ENCODE results near the gene CAND1.
A peak's percentile ranks its signal among the peaks of the same experiment; 100 is the strongest.

Gene CAND1

DNA sequence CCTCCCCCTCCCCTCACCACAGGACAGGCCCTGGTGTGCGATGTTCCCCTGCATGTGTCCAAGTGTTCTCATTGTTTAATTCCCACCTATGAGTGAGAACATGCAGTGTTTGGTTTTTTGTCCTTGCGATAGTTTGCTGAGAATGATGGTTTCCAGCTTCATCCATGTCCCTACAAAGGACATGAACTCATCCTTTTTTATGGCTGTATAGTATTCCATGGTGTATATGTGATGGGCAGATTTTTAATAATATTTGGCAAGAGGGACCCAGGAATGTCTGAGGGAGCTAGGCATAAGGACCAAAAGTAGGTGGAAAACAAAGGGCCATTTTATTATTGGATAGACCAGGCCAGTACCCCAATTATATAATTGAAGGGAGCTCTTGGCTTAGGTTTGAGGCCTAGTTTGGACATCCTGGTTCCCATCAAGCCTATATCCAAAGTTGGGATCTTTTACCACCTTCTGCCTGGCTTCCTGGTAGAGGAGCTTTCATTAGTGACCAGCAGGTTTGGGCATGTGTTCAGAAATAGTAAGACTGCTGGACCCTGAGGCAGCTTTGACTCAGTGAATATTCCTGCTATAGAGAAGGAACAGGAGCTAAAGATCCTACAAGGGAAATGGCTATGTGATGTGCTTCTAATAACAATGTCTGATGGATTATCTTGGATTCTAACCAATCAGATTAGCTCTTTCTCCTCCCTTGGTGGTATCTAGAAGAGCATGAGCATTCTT lies 76.0 kb downstream of the CAND1 start:
- POLR2A ChIA-PET: interaction anchor here (1.0 kb wide), 1 partner anchor 8 kb away, joined by 3 read pairs; no protein-coding TSS in a partner anchor
- CTCF ChIA-PET: no interaction called here
- no peak for TF ChIP-seq SUZ12 (IDR thresholded peaks at IDR 0.05)
- no peak for TF ChIP-seq HDGF (IDR thresholded peaks at IDR 0.05; ENCODE audit: borderline replicate concordance)
- TF ChIP-seq LEF1 (IDR thresholded peaks at IDR 0.05; ENCODE audit: borderline replicate concordance): no peak
- no peak for TF ChIP-seq ZNF384 (IDR thresholded peaks at IDR 0.05)
- DNase-seq (ENCODE audit: extremely low spot score): no peak

DNA sequence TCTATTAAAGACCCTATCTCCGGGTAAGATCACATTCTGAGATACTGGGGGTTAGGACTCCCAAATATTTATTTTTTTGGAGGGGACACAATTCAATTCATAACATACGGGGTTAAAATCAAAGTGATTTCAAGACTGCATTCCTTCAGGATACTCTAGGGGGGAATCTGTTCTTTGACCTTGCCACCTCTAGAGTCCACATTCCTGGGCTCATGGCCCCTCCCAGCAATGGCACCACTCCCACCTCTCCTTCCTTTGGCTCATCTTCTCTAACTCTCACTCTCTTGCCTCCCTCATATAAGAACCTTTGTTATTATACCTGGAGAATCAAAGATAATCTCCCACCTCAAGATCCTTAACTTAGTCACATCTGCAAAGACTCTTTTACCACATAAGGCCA lies 79.5 kb downstream of the CAND1 start:
- TF ChIP-seq FOXA1 (IDR thresholded peaks at IDR 0.05) (no peak), SUZ12 (IDR thresholded peaks at IDR 0.05) (no peak), ZNF384 (IDR thresholded peaks at IDR 0.05) (no peak), BHLHE40 (IDR thresholded peaks at IDR 0.05; ENCODE audit: borderline replicate concordance) (no peak), ELF4 (IDR thresholded peaks at IDR 0.05) (no peak)
- DNase-seq (ENCODE audit: extremely low spot score): no peak
- POLR2A ChIA-PET: no interaction called here
- CTCF ChIA-PET: no interaction called here

DNA sequence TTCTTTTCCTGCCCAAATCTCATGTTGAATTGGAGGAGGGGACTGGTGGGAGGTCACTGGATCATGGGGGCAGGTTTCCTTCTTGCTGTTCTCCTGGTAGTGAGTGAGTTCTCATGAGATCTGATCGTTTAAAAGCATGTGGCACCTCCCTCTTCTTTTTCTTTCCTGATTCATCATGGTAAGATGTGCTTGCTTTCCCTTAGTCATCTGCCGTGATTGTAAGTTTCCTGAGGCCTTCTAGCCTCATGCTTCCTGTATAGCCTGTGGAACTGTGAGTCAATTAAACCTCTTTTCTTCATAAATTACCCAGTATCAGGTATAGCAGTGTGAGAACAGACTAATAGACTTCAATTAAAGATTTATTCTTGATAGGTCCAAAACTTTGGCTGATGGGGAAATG lies 83.5 kb downstream of the CAND1 start:
- ChIA-PET CTCF (interaction anchor here (0.7 kb wide), 1 partner anchor 61 kb away, joined by 3 read pairs; no protein-coding TSS in a partner anchor), POLR2A (no interaction called here)

DNA sequence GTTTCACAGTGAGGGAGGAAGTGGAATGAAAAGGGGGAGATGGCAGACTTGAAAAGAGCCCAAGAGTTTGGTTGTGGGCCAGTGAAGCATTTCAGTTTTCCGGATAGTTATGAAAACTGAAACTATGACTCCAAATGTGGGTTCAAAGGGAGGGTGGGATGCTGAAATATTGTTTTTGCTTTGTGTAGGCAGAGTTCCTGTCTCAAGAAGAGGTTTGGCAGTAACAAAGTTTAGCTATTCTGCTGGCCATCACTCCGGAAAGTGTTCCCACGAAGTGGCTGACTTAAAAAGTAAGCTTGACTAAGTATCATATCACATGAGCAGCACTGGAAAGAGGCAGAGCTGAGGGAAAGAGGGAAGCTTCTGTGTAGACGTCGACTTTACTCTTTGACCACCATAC lies 85.2 kb downstream of the CAND1 start:
- no peak for DNase-seq (ENCODE audit: extremely low spot score)
- ChIA-PET CTCF (interaction anchor here (0.6 to 1.6 kb wide), 6 partner anchors 16 to 611 kb away, joined by 3 to 7 read pairs (median 4); no protein-coding TSS in a partner anchor), POLR2A (interaction anchor here (0.9 to 1.4 kb wide), 2 partner anchors 85 to 86 kb away, joined by 3 to 4 read pairs; no protein-coding TSS in a partner anchor)
- TF ChIP-seq BHLHE40 (IDR thresholded peaks at IDR 0.05; ENCODE audit: borderline replicate concordance): no peak
- no peak for TF ChIP-seq LEF1 (IDR thresholded peaks at IDR 0.05; ENCODE audit: borderline replicate concordance)
- TF ChIP-seq, protein P1, sequence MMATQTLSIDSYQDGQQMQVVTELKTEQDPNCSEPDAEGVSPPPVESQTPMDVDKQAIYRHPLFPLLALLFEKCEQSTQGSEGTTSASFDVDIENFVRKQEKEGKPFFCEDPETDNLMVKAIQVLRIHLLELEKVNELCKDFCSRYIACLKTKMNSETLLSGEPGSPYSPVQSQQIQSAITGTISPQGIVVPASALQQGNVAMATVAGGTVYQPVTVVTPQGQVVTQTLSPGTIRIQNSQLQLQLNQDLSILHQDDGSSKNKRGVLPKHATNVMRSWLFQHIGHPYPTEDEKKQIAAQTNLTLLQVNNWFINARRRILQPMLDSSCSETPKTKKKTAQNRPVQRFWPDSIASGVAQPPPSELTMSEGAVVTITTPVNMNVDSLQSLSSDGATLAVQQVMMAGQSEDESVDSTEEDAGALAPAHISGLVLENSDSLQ (IDR thresholded peaks at IDR 0.05): no peak
- no peak for TF ChIP-seq SP1 (IDR thresholded peaks at IDR 0.05)
- TF ChIP-seq NFRKB (IDR thresholded peaks at IDR 0.05): no peak
- no peak for TF ChIP-seq ELF4 (IDR thresholded peaks at IDR 0.05)
- TF ChIP-seq FOXK2 (IDR thresholded peaks at IDR 0.05): no peak
- TF ChIP-seq CTBP1 (IDR thresholded peaks at IDR 0.05; ENCODE audit: borderline replicate concordance): no peak
- TF ChIP-seq FOXM1 (IDR thresholded peaks at IDR 0.05; ENCODE audit: borderline replicate concordance): no peak
- TF ChIP-seq HDGF (IDR thresholded peaks at IDR 0.05; ENCODE audit: borderline replicate concordance): no peak
- TF ChIP-seq SUZ12 (IDR thresholded peaks at IDR 0.05): no peak

More for the DNA sequence above, 83.5 kb downstream of the CAND1 start:
- no peak for TF ChIP-seq ZNF384 (IDR thresholded peaks at IDR 0.05)
- TF ChIP-seq TARDBP (IDR thresholded peaks at IDR 0.05): no peak
- TF ChIP-seq HDGF (IDR thresholded peaks at IDR 0.05; ENCODE audit: borderline replicate concordance): no peak
- TF ChIP-seq SUZ12 (IDR thresholded peaks at IDR 0.05): no peak
- no peak for DNase-seq (ENCODE audit: extremely low spot score)

DNA sequence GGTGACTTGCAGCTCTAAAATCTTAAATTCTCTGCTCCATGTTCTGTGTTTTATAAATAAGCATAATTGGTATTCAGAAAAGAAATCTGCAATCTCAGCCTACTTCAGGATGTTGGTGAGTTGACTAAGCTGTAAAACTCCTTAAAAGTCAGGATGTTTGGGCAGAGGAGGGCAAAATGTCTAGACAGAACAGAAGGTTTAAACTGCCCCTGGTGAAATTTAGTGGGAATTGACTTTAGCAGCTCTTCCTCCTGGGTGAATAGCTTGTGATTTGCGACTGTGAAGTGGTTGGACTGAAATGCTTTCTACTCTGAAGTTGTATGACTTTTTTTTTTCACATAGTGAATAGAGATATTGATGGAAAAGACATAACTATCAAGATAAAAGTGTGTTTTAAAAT lies 85.8 kb downstream of the CAND1 start:
- DNase-seq (ENCODE audit: extremely low spot score): no peak
- CTCF ChIA-PET: interaction anchor here (0.6 to 1.6 kb wide), 8 partner anchors 13 to 670 kb away, joined by 3 to 7 read pairs (median 4); no protein-coding TSS in a partner anchor
- TF ChIP-seq SP1 (IDR thresholded peaks at IDR 0.05) (no peak), ZNF384 (IDR thresholded peaks at IDR 0.05) (no peak), L3MBTL2 (conservative IDR thresholded peaks at IDR 0.05) (no peak), SUZ12 (IDR thresholded peaks at IDR 0.05) (no peak), FOXK2 (IDR thresholded peaks at IDR 0.05) (no peak), FOXM1 (IDR thresholded peaks at IDR 0.05; ENCODE audit: borderline replicate concordance) (no peak), BHLHE40 (IDR thresholded peaks at IDR 0.05; ENCODE audit: borderline replicate concordance) (no peak), LEF1 (IDR thresholded peaks at IDR 0.05; ENCODE audit: borderline replicate concordance) (no peak), ARNT (IDR thresholded peaks at IDR 0.05) (no peak), TARDBP (IDR thresholded peaks at IDR 0.05) (no peak), CTBP1 (IDR thresholded peaks at IDR 0.05; ENCODE audit: borderline replicate concordance) (no peak), HDGF (IDR thresholded peaks at IDR 0.05; ENCODE audit: borderline replicate concordance) (no peak), FOXA1 (IDR thresholded peaks at IDR 0.05) (no peak), ELF4 (IDR thresholded peaks at IDR 0.05) (no peak), NFRKB (IDR thresholded peaks at IDR 0.05) (no peak)
- TF ChIP-seq, protein P1 (IDR thresholded peaks at IDR 0.05): no peak
- POLR2A ChIA-PET: interaction anchor here (0.6 to 1.4 kb wide), 4 partner anchors 59 to 448 kb away, joined by 3 to 4 read pairs (median 3); no protein-coding TSS in a partner anchor

DNA sequence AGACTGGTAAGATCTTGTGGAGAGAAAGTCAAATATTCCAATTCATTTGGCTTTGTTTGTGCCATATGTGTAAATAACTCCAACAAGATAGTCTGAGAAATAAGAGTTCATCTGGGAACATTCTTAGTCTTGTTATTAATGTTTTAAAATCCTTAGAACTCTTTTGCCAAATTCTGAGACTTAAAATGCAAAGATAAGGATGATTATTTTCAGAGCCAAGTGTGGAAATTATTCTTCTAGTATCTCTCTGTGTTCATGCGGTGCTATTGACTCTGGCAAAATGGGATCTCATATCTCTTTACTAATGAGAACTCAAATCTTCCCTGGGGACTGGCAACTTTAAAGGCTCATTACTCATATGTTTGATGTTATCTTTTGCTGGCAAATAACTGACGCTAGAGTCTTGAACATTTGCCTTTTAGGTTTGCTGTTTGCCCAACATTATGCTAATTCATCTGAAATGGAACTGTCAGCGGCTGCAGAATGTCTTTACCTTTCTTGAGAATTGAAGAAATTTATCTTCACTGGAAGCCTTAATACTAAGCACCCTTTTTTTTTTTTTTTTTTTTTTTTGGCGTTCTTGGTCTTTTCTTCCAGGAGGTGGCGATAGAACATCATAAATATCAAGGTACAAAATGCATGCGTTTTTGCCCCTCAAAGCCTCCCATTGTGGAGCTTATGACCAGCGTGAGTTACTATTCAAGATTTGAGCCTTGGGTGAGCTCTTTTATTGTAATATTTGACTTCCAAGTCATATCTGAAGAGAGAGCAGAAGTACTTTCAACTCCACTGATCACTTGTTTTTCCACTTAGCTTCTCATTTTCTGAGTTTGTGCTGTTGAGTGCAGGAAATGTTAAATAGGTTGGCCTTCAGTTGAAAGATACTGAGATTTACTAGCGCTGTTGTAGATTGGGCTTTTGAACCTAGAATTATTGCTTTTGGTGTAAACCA lies 86.5 kb downstream of the CAND1 start:
- ChIA-PET CTCF (interaction anchor here (0.6 to 1.6 kb wide), 21 partner anchors 13 to 1426 kb away, joined by 3 to 8 read pairs (median 4); no protein-coding TSS in a partner anchor), POLR2A (interaction anchor here (0.9 to 1.4 kb wide), 3 partner anchors 58 to 87 kb away, joined by 3 to 4 read pairs (median 3); no protein-coding TSS in a partner anchor)
- TF ChIP-seq FOXK2 (IDR thresholded peaks at IDR 0.05) (no peak), ARNT (IDR thresholded peaks at IDR 0.05) (no peak), TARDBP (IDR thresholded peaks at IDR 0.05) (no peak), CTBP1 (IDR thresholded peaks at IDR 0.05; ENCODE audit: borderline replicate concordance) (no peak), L3MBTL2 (conservative IDR thresholded peaks at IDR 0.05) (no peak), BHLHE40 (IDR thresholded peaks at IDR 0.05; ENCODE audit: borderline replicate concordance) (no peak), ZNF384 (IDR thresholded peaks at IDR 0.05) (peak; percentile 98)
- peak; percentile 39 for DNase-seq (ENCODE audit: extremely low spot score)
